GM12878 (cell line): ENCODE data around the gene FANCC. TPM values are rescaled to one million over a fixed set of nuclear protein-coding genes. Genes with fewer than 3 reads are reported as not detected.

Source experiments
- ATAC-seq: fragments of 200-7000 bp; cut with Tn5 transposase; 3 replicates; pipeline ENCODE4 v1.9.1; 2020; ENCODE audit warnings: mild to moderate bottlenecking, moderate library complexity
- BruUV-seq: library from RNA; stranded (reverse); fragments of 400-500 nt; replicated peaks from 2 replicates; lab custom pipeline; 2021; lab: Mats Ljungman, UMichigan
- CTCF ChIA-PET: fragments of 300-600 bp; sonication (Branson Sonifier 250); formaldehyde crosslinking; extraction: SDS; loops from one replicate; lab custom pipeline; 2021; ENCODE audit warnings: inconsistent platforms; lab: Yijun Ruan, JAX
- POLR2A ChIA-PET: fragments of 350-600 bp; formaldehyde crosslinking; extraction: SDS; loops from one replicate; lab custom pipeline; 2021; ENCODE audit warnings: inconsistent platforms; lab: Charles Lee
- RAD21 ChIA-PET: fragments of 300-600 bp; sonication (Branson Sonifier 250); formaldehyde crosslinking; loops from one replicate; lab custom pipeline; 2023; ENCODE audit warnings: antibody characterized with exemption; ENCODE audit not compliant: unreplicated experiment; lab: Charles Lee
- SMC1A ChIA-PET: fragments of 300-600 bp; sonication (Branson Sonifier 250); formaldehyde crosslinking; loops from one replicate; lab custom pipeline; 2023; ENCODE audit not compliant: unreplicated experiment, uncharacterized antibody; lab: Charles Lee
- DNase-seq: peaks from one replicate; pipeline ENCODE4 v3.0.0-alpha.2; 2011; ENCODE audit warnings: low read depth, low spot score
- FAIRE-seq: peaks from 3 replicates; lab custom pipeline; 2011; peaks lifted over from hg19 to GRCh38; lab: Jason Lieb, UNC
- H2AFZ ChIP-seq: 2 replicates; pipeline ENCODE4 v1.6.0; 2011; ENCODE audit warnings: low read depth, low read length, control low read depth; ENCODE audit not compliant: control insufficient read depth
- H3K27ac ChIP-seq: 2 replicates; pipeline ENCODE4 v1.5.1; 2011; ENCODE audit warnings: control low read depth; ENCODE audit not compliant: control insufficient read depth, insufficient read depth
- H3K27me3 ChIP-seq, 2 experiments: replicated peaks in 1 of 2; 2 replicates each; pipeline versions ENCODE4 v1.6.0 to v1.6.1; 2011; ENCODE audit warnings: low read length in 1 of 2; ENCODE audit not compliant: control insufficient read depth in 2 of 2, insufficient read depth in 2 of 2
- H3K36me3 ChIP-seq, 2 experiments: 2 replicates each; pipeline ENCODE4 v1.5.1; 2011; ENCODE audit warnings: low read length in 1 of 2; ENCODE audit not compliant: control insufficient read depth in 2 of 2, insufficient read depth in 2 of 2
- H3K4me1 ChIP-seq: 2 replicates; pipeline ENCODE4 v1.6.1; 2011; ENCODE audit warnings: mild to moderate bottlenecking, low read length, moderate library complexity, mixed read lengths; ENCODE audit not compliant: control insufficient read depth, insufficient read depth
- H3K4me2 ChIP-seq: 2 replicates; pipeline ENCODE4 v1.6.0; 2011; ENCODE audit warnings: control low read depth; ENCODE audit not compliant: control insufficient read depth, insufficient read depth
- H3K4me3 ChIP-seq: fragments of 200-600 bp; sonication (generic); 2 replicates; pipeline ENCODE4 v1.5.1; 2016
- H3K79me2 ChIP-seq: 2 replicates; pipeline ENCODE4 v1.6.0; 2011; ENCODE audit warnings: low read length; ENCODE audit not compliant: control insufficient read depth, insufficient read depth
- H3K9ac ChIP-seq: 2 replicates; pipeline ENCODE4 v1.8.0; 2011; ENCODE audit warnings: low read length, control low read depth, mixed read lengths; ENCODE audit not compliant: control insufficient read depth, insufficient read depth
- H3K9me3 ChIP-seq: replicated peaks from 3 replicates; pipeline ENCODE4 v1.5.1; 2011; ENCODE audit warnings: mild to moderate bottlenecking, low read length; ENCODE audit not compliant: control insufficient read depth, insufficient read depth
- H4K20me1 ChIP-seq: 2 replicates; pipeline ENCODE4 v1.6.0; 2011; ENCODE audit not compliant: control insufficient read depth, insufficient read depth
- ATF7 ChIP-seq: fragments of 450-650 bp; IDR thresholded peaks from 2 replicates; pipeline ENCODE4 v1.6.1; 2016; ENCODE audit warnings: low read depth, mild to moderate bottlenecking
- CBFB ChIP-seq: IDR thresholded peaks from 2 replicates; pipeline ENCODE4 v1.6.1; 2016; ENCODE audit warnings: antibody characterized with exemption, low read depth
- CREB1 ChIP-seq: IDR thresholded peaks from 2 replicates; pipeline ENCODE4 v1.6.1; 2012; ENCODE audit warnings: low read depth, mild to moderate bottlenecking, inconsistent platforms
- EZH2 ChIP-seq: IDR thresholded peaks from 2 replicates; pipeline ENCODE4 v1.6.1; 2012; ENCODE audit warnings: low read depth, mild to moderate bottlenecking, control low read depth, inconsistent platforms, low read length, borderline replicate concordance; ENCODE audit not compliant: control insufficient read depth
- HCFC1 ChIP-seq: fragments of 150-350 bp; IDR thresholded peaks from 2 replicates; pipeline ENCODE4 v1.6.1; 2014; ENCODE audit warnings: low read length
- IKZF1 ChIP-seq: fragments of 450-650 bp; conservative IDR thresholded peaks from 2 replicates; pipeline ENCODE4 v1.6.1; 2017; ENCODE audit warnings: antibody characterized with exemption, mild to moderate bottlenecking
- MTA2 ChIP-seq: fragments of 450-650 bp; IDR thresholded peaks from 2 replicates; pipeline ENCODE4 v1.6.1; 2016; ENCODE audit warnings: low read depth, mild to moderate bottlenecking, moderate library complexity
- NBN ChIP-seq: fragments of 450-650 bp; IDR thresholded peaks from 2 replicates; pipeline ENCODE4 v1.6.1; 2016
- NRF1 ChIP-seq: conservative IDR thresholded peaks from 2 replicates; pipeline ENCODE4 v1.6.1; 2011; ENCODE audit warnings: mild to moderate bottlenecking, low read depth, low read length, improper control_type of control experiment
- SP1 ChIP-seq: IDR thresholded peaks from one replicate; pipeline ENCODE4 v1.6.1; 2011; ENCODE audit warnings: low read depth, low read length
- SPI1 ChIP-seq: IDR thresholded peaks from 2 replicates; pipeline ENCODE4 v1.6.1; 2011; ENCODE audit warnings: low read depth, mild to moderate bottlenecking, low read length, moderate library complexity, borderline replicate concordance; ENCODE audit not compliant: insufficient read depth
- TARDBP ChIP-seq: IDR thresholded peaks from 2 replicates; pipeline ENCODE4 v1.6.1; 2016; ENCODE audit warnings: borderline replicate concordance
- WGBS: methylation state at CpG from one replicate; pipeline ENCODE4 v1.1.6; 2016; ENCODE audit warnings: low lambda C conversion rate; ENCODE audit not compliant: insufficient replicate concordance, insufficient coverage; ENCODE audit errors: missing lambda C conversion rate; 5-methylcytosine and 5-hydroxymethylcytosine counted together
- in situ Hi-C: fragments of 300-500 bp; cut with MboI; formaldehyde crosslinking; loops from 9 replicates; pipeline ENCODE4 v1.14.3; 2018; ENCODE audit warnings: mixed read lengths
- intact Hi-C: fragments of 100-400 bp; cut with micrococcal nuclease; formaldehyde crosslinking; loops from one replicate; pipeline ENCODE4 v1.14.2; 2022; ENCODE audit not compliant: unreplicated experiment
- polyA plus RNA-seq, 11 experiments: library from polyadenylated mRNA; depleted of rRNA in 4 of 11; unstranded in 6 of 11; stranded (reverse) in 5 of 11; fragments of >200 nt; fragmentation: Nextera tagmentation in 4 of 11; fragmentation: Illumina TruSeq in 1 of 11; extraction: Ambion mirVana in 4 of 11; extraction: Trizol in 1 of 11; gene quantifications; 1 replicate in 1 of 11; 2 replicates in 10 of 11; pipeline versions ENCODE4 v1.2.1 to v1.2.3, GENCODE V29; 2011 to 2016; ENCODE audit warnings: inconsistent platforms in 2 of 11, missing spikeins in 2 of 11, low read depth in 1 of 11
- total RNA-seq, 4 experiments: library from RNA; depleted of rRNA in 3 of 4; stranded (reverse); fragments of >200 nt in 3 of 4; fragmentation: Illumina TruSeq in 1 of 4; extraction: Trizol in 1 of 4; gene quantifications; 2 replicates each; pipeline versions ENCODE4 v1.2.1 to v1.2.3, GENCODE V29; 2013 to 2021
- TF ChIP-seq, protein P1 (sequence below): IDR thresholded peaks from 2 replicates; pipeline ENCODE4 v1.6.1; 2012; ENCODE audit warnings: improper control_type of control experiment, low read depth, low read length; ENCODE audit not compliant: insufficient replicate concordance
- TF ChIP-seq, protein P2 (sequence below), 3 experiments: IDR thresholded peaks in 2 of 3; conservative IDR thresholded peaks in 1 of 3; 2 replicates each; pipeline ENCODE4 v1.5.1; 2011; ENCODE audit warnings: low read depth in 3 of 3, low read length in 3 of 3, mild to moderate bottlenecking in 3 of 3, control low read depth in 2 of 3, moderate library complexity in 2 of 3, inconsistent platforms in 1 of 3, mixed read lengths in 1 of 3; ENCODE audit not compliant: control insufficient read depth in 2 of 3, insufficient read depth in 1 of 3; ENCODE audit errors: extremely low read depth in 1 of 3
- TF ChIP-seq, protein P3 (sequence below): fragments of 450-650 bp; IDR thresholded peaks from 2 replicates; pipeline ENCODE4 v1.6.1; 2018; ENCODE audit warnings: mild to moderate bottlenecking, low read depth, moderate library complexity; ENCODE audit not compliant: partially characterized antibody

The FANCC gene
- total and polyA plus RNA-seq, 10 of the 15 experiments (the other 5 are each of a cell fraction or from before 2014, with no cell fraction given): 1.2 to 16.8 (median 10.5) TPM

DNA sequence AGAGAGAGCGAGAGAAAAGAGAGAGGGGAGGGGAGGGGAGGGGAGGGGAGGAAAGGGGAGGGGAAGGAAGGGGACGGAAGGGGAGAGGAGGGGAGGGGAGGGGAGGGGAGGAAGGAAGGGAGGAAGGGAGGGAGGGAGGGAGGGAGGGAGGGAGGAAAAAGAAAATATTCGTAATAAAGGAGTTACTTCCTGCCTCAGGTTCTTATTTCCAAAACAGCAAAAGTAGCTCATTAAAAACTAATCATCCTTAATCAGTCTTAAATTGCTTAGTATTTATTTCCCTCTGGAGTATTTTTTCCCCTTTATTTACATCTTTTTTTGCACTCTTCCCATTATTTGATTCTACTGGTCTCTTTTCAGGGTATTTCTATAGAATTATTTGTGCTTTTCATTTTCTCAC is 162.3 kb downstream of the FANCC start:
- no peak for ATAC-seq
- Histone ChIP-seq H3K27me3 (no peaks in the 10 kb centered on the region), H3K27ac (no peak overlapping the region), H3K79me2 (no peaks in the 10 kb centered on the region), H3K4me2 (no peak overlapping the region), H3K4me1 (peaks cover 8% of the 10 kb centered on the region), H3K36me3 (no peaks in the 10 kb centered on the region), H4K20me1 (no peaks in the 10 kb centered on the region), H2AFZ (no peak overlapping the region), H3K9ac (no peak overlapping the region), H3K4me3 (no peak overlapping the region), H3K9me3 (no peaks in the 10 kb centered on the region)
- CTCF ChIA-PET: interaction anchor here (0.8 to 6.1 kb wide), 4 partner anchors 13 to 29 kb away, joined by 3 to 46 read pairs (median 6); no protein-coding TSS in a partner anchor
- POLR2A ChIA-PET: interaction anchor here (0.7 kb wide), 1 partner anchor 26 kb away, joined by 3 read pairs; no protein-coding TSS in a partner anchor
- intact Hi-C loops: no loop called here
- WGBS: 60% methylated on average over 1 of the region's 3 CpGs
- in situ Hi-C loops: no loop called here
- SMC1A ChIA-PET: interaction anchor here (0.7 to 1.6 kb wide), 2 partner anchors 24 to 26 kb away, joined by 3 to 4 read pairs; no protein-coding TSS in a partner anchor
- no peak for FAIRE-seq
- RAD21 ChIA-PET: interaction anchor here (2.5 kb wide), 1 partner anchor 13 kb away, joined by 9 read pairs; no protein-coding TSS in a partner anchor
- BruUV-seq: no TSS peak
- no peak for DNase-seq
- TF ChIP-seq SP1: no peak
- TF ChIP-seq, protein P1, sequence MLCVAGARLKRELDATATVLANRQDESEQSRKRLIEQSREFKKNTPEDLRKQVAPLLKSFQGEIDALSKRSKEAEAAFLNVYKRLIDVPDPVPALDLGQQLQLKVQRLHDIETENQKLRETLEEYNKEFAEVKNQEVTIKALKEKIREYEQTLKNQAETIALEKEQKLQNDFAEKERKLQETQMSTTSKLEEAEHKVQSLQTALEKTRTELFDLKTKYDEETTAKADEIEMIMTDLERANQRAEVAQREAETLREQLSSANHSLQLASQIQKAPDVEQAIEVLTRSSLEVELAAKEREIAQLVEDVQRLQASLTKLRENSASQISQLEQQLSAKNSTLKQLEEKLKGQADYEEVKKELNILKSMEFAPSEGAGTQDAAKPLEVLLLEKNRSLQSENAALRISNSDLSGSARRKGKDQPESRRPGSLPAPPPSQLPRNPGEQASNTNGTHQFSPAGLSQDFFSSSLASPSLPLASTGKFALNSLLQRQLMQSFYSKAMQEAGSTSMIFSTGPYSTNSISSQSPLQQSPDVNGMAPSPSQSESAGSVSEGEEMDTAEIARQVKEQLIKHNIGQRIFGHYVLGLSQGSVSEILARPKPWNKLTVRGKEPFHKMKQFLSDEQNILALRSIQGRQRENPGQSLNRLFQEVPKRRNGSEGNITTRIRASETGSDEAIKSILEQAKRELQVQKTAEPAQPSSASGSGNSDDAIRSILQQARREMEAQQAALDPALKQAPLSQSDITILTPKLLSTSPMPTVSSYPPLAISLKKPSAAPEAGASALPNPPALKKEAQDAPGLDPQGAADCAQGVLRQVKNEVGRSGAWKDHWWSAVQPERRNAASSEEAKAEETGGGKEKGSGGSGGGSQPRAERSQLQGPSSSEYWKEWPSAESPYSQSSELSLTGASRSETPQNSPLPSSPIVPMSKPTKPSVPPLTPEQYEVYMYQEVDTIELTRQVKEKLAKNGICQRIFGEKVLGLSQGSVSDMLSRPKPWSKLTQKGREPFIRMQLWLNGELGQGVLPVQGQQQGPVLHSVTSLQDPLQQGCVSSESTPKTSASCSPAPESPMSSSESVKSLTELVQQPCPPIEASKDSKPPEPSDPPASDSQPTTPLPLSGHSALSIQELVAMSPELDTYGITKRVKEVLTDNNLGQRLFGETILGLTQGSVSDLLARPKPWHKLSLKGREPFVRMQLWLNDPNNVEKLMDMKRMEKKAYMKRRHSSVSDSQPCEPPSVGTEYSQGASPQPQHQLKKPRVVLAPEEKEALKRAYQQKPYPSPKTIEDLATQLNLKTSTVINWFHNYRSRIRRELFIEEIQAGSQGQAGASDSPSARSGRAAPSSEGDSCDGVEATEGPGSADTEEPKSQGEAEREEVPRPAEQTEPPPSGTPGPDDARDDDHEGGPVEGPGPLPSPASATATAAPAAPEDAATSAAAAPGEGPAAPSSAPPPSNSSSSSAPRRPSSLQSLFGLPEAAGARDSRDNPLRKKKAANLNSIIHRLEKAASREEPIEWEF: no peak
- no peak for TF ChIP-seq HCFC1
- TF ChIP-seq SPI1: no peak
- TF ChIP-seq, protein P2, sequence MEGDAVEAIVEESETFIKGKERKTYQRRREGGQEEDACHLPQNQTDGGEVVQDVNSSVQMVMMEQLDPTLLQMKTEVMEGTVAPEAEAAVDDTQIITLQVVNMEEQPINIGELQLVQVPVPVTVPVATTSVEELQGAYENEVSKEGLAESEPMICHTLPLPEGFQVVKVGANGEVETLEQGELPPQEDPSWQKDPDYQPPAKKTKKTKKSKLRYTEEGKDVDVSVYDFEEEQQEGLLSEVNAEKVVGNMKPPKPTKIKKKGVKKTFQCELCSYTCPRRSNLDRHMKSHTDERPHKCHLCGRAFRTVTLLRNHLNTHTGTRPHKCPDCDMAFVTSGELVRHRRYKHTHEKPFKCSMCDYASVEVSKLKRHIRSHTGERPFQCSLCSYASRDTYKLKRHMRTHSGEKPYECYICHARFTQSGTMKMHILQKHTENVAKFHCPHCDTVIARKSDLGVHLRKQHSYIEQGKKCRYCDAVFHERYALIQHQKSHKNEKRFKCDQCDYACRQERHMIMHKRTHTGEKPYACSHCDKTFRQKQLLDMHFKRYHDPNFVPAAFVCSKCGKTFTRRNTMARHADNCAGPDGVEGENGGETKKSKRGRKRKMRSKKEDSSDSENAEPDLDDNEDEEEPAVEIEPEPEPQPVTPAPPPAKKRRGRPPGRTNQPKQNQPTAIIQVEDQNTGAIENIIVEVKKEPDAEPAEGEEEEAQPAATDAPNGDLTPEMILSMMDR (IDR thresholded peaks at IDR 0.05 in 2 of 3, conservative IDR thresholded peaks at IDR 0.05 in 1 of 3; ENCODE audit: control insufficient read depth in 2 of 3, extremely low read depth in 1 of 3, insufficient read depth in 1 of 3, low read depth in 3 of 3, low read length in 3 of 3): no peak
- TF ChIP-seq CREB1: no peak
- no peak for TF ChIP-seq EZH2
- no peak for TF ChIP-seq NRF1
- TF ChIP-seq MTA2: no peak
- TF ChIP-seq CBFB: no peak
- TF ChIP-seq TARDBP: no peak
- TF ChIP-seq, protein P3, sequence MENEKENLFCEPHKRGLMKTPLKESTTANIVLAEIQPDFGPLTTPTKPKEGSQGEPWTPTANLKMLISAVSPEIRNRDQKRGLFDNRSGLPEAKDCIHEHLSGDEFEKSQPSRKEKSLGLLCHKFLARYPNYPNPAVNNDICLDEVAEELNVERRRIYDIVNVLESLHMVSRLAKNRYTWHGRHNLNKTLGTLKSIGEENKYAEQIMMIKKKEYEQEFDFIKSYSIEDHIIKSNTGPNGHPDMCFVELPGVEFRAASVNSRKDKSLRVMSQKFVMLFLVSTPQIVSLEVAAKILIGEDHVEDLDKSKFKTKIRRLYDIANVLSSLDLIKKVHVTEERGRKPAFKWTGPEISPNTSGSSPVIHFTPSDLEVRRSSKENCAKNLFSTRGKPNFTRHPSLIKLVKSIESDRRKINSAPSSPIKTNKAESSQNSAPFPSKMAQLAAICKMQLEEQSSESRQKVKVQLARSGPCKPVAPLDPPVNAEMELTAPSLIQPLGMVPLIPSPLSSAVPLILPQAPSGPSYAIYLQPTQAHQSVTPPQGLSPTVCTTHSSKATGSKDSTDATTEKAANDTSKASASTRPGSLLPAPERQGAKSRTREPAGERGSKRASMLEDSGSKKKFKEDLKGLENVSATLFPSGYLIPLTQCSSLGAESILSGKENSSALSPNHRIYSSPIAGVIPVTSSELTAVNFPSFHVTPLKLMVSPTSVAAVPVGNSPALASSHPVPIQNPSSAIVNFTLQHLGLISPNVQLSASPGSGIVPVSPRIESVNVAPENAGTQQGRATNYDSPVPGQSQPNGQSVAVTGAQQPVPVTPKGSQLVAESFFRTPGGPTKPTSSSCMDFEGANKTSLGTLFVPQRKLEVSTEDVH: no peak
- TF ChIP-seq NBN: no peak
- TF ChIP-seq ATF7: no peak
- TF ChIP-seq IKZF1: no peak
